ENCODE data around the gene TOMM70.

DNA sequence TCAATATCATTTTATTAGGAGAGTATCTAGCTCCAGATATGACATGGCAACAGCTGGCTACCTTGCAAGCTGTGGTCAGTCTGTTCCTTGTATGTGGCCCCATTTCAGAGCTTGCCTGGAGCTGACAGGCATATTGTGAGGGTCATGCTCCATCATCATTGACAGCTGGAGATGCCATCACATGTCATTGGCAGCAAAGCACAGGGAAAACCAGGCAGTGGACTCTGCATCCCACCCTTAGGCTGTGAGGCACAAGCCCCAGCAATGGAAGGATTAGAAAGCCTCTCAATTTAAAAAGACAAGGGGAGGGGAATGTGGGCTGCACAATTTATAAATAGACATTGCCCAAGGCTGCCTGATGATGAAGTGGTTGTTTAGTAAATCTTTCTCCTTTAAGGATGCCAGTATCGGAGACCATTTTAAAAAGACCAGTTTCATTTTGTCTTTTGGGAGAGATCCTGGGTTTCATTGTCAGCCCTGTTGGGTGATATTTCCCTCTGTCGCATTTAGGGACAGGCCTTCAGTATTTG, 28.4 kb upstream of the TOMM70 start:
- TF ChIP-seq, protein P1, sequence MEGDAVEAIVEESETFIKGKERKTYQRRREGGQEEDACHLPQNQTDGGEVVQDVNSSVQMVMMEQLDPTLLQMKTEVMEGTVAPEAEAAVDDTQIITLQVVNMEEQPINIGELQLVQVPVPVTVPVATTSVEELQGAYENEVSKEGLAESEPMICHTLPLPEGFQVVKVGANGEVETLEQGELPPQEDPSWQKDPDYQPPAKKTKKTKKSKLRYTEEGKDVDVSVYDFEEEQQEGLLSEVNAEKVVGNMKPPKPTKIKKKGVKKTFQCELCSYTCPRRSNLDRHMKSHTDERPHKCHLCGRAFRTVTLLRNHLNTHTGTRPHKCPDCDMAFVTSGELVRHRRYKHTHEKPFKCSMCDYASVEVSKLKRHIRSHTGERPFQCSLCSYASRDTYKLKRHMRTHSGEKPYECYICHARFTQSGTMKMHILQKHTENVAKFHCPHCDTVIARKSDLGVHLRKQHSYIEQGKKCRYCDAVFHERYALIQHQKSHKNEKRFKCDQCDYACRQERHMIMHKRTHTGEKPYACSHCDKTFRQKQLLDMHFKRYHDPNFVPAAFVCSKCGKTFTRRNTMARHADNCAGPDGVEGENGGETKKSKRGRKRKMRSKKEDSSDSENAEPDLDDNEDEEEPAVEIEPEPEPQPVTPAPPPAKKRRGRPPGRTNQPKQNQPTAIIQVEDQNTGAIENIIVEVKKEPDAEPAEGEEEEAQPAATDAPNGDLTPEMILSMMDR (conservative IDR thresholded peaks at IDR 0.05; ENCODE audit: low read length), result no peak
- no peak for TF ChIP-seq EZH2phosphoT487 (IDR thresholded peaks at IDR 0.05; ENCODE audit: borderline replicate concordance, low read depth, low read length)

All from OCI-LY7 (cell line).